Endothelial cell of umbilical vein (primary cell): ENCODE measurements around the gene CRYBG3. TPM values are rescaled to one million over a fixed set of nuclear protein-coding genes. Genes with fewer than 3 reads are reported as not detected.
"Not testable (repeated sequence)": the region's sequence is repeated elsewhere in the genome, so short reads cannot be mapped to it uniquely, and the experiment has no call there.

Experiments
- BruUV-seq: library from RNA; stranded (reverse); fragments of 400-500 nt; replicated peaks from 2 replicates; lab custom pipeline; 2021; lab: Mats Ljungman, UMichigan
- CTCF ChIA-PET: fragments of 300-600, 350-600 bp; sonication (Branson Sonifier 250); formaldehyde crosslinking; loops from one replicate; lab custom pipeline; 2021; ENCODE audit warnings: antibody characterized with exemption, inconsistent platforms; lab: Charles Lee
- POLR2A ChIA-PET: fragments of 300-600, 350-600 bp; sonication (Branson Sonifier 250); formaldehyde crosslinking; loops from one replicate; lab custom pipeline; 2021; ENCODE audit warnings: antibody characterized with exemption, inconsistent platforms; lab: Charles Lee
- DNase-seq: peaks from one replicate; pipeline ENCODE4 v3.0.0-alpha.2; 2011; ENCODE audit warnings: low read depth, low spot score
- FAIRE-seq: peaks from 2 replicates; lab custom pipeline; 2011; peaks lifted over from hg19 to GRCh38; lab: Jason Lieb, UNC
- H2AFZ ChIP-seq: 2 replicates; pipeline ENCODE4 v1.6.0; 2012; ENCODE audit warnings: low read depth, low read length, control low read depth, inconsistent platforms
- H3K27ac ChIP-seq: 2 replicates; pipeline ENCODE4 v1.5.1; 2011; ENCODE audit warnings: low read depth, mild to moderate bottlenecking, control low read depth, low read length, moderate library complexity; ENCODE audit not compliant: insufficient read depth
- H3K27me3 ChIP-seq, 2 experiments: 2 replicates each; pipeline versions ENCODE4 v1.6.0 to v1.6.1; 2011; ENCODE audit warnings: low read length in 2 of 2, mixed read lengths in 1 of 2; ENCODE audit not compliant: control insufficient read depth in 2 of 2, insufficient read depth in 2 of 2
- H3K36me3 ChIP-seq, 2 experiments: 2 replicates in 1 of 2; 3 replicates in 1 of 2; pipeline ENCODE4 v1.5.1; 2011; ENCODE audit warnings: low read length in 2 of 2, mild to moderate bottlenecking in 1 of 2, moderate library complexity in 1 of 2; ENCODE audit not compliant: control insufficient read depth in 2 of 2, insufficient read depth in 2 of 2; ENCODE audit errors: extremely low read depth in 1 of 2
- H3K4me1 ChIP-seq: 3 replicates; pipeline ENCODE4 v1.5.1; 2011; ENCODE audit warnings: mild to moderate bottlenecking, low read length; ENCODE audit not compliant: control insufficient read depth, insufficient read depth; ENCODE audit errors: extremely low read depth
- H3K4me2 ChIP-seq: 2 replicates; pipeline ENCODE4 v1.6.1; 2011; ENCODE audit warnings: low read length, control low read depth, mixed read lengths; ENCODE audit not compliant: insufficient read depth
- H3K4me3 ChIP-seq, 3 experiments: fragments of 200-600 bp in 1 of 3; sonication (generic), shearing (Covaris generic) in 1 of 3; replicated peaks in 1 of 3; 2 replicates each; pipeline ENCODE4 v1.5.1; 2011 to 2016; ENCODE audit warnings: control low read depth in 3 of 3, low read length in 3 of 3, mild to moderate bottlenecking in 2 of 3, inconsistent platforms in 1 of 3, low read depth in 1 of 3, moderate library complexity in 1 of 3; ENCODE audit not compliant: insufficient read depth in 1 of 3
- H3K79me2 ChIP-seq: 2 replicates; pipeline ENCODE4 v1.6.0; 2012; ENCODE audit warnings: low read length, inconsistent platforms; ENCODE audit not compliant: control insufficient read depth, insufficient read depth
- H3K9ac ChIP-seq: replicated peaks from 2 replicates; pipeline ENCODE3; 2011; ENCODE audit warnings: low read length, control low read depth; ENCODE audit not compliant: insufficient read depth; ENCODE audit errors: extremely low read depth
- H3K9me1 ChIP-seq: replicated peaks from 3 replicates; pipeline ENCODE4 v1.6.0; 2011; ENCODE audit warnings: mild to moderate bottlenecking, low read length; ENCODE audit not compliant: control insufficient read depth, insufficient read depth; ENCODE audit errors: extremely low read depth
- H3K9me3 ChIP-seq: replicated peaks from 2 replicates; pipeline ENCODE4 v1.5.1; 2012; ENCODE audit warnings: low read length, inconsistent platforms; ENCODE audit not compliant: control insufficient read depth, insufficient read depth
- H4K20me1 ChIP-seq: replicated peaks from 2 replicates; pipeline ENCODE3; 2011; ENCODE audit warnings: mild to moderate bottlenecking, low read length; ENCODE audit not compliant: control insufficient read depth, insufficient read depth; ENCODE audit errors: extremely low read depth
- FOS ChIP-seq: IDR thresholded peaks from 2 replicates; pipeline ENCODE4 v1.6.1; 2011; ENCODE audit warnings: mild to moderate bottlenecking, low read length, moderate library complexity, borderline replicate concordance; ENCODE audit not compliant: insufficient read depth
- GATA2 ChIP-seq: IDR thresholded peaks from 2 replicates; pipeline ENCODE4 v1.7.0; 2011; ENCODE audit warnings: low read depth, mild to moderate bottlenecking, moderate library complexity, mixed read lengths, low read length; ENCODE audit not compliant: insufficient read length, insufficient read depth
- JUN ChIP-seq: IDR thresholded peaks from 2 replicates; pipeline ENCODE4 v1.6.1; 2011; ENCODE audit warnings: borderline replicate concordance, low read depth; ENCODE audit not compliant: insufficient read length, insufficient read depth
- MAX ChIP-seq: IDR thresholded peaks from 2 replicates; pipeline ENCODE4 v1.6.1; 2011; ENCODE audit not compliant: insufficient read depth, insufficient read length
- MYC ChIP-seq: IDR thresholded peaks from one replicate; pipeline ENCODE4 v1.6.1; 2011; ENCODE audit warnings: mild to moderate bottlenecking, low read depth, low read length
- POLR2A ChIP-seq: IDR thresholded peaks from 2 replicates; pipeline ENCODE4 v1.6.1; 2012; ENCODE audit warnings: low read depth, mild to moderate bottlenecking, control low read depth, low read length
- POLR2AphosphoS5 ChIP-seq: IDR thresholded peaks from 2 replicates; pipeline ENCODE4 v1.6.1; 2012; ENCODE audit warnings: low read depth, mild to moderate bottlenecking, control low read depth, low read length, moderate library complexity; ENCODE audit not compliant: insufficient read depth
- dilution Hi-C: fragments of 300-500 bp; cut with MboI; formaldehyde crosslinking; loops from one replicate; pipeline ENCODE4 v1.15.0; 2019; ENCODE audit warnings: low sequenced_read_pairs; ENCODE audit not compliant: extremely low pct_ligation_motif_present
- intact Hi-C: fragments of 100-400 bp; cut with micrococcal nuclease; formaldehyde crosslinking; loops from one replicate; pipeline ENCODE4 v1.10.0; 2022
- polyA plus RNA-seq, 4 experiments: library from polyadenylated mRNA; depleted of rRNA in 3 of 4; stranded (reverse) in 3 of 4; unstranded in 1 of 4; fragments of >200 nt; gene quantifications; 2 replicates each; pipeline versions ENCODE4 v1.2.1 to v1.2.3, GENCODE V29; 2011 to 2012; ENCODE audit warnings: missing spikeins in 1 of 4
- total RNA-seq: library from RNA; stranded (reverse); gene quantifications from 2 replicates; pipeline ENCODE4 v1.2.3, GENCODE V29; 2021

The CRYBG3 gene
- total and polyA plus RNA-seq, 2 donors (not counting 3 experiments of a cell fraction or from before 2014, with no cell fraction given) = 2.8 to 15.0 TPM

DNA sequence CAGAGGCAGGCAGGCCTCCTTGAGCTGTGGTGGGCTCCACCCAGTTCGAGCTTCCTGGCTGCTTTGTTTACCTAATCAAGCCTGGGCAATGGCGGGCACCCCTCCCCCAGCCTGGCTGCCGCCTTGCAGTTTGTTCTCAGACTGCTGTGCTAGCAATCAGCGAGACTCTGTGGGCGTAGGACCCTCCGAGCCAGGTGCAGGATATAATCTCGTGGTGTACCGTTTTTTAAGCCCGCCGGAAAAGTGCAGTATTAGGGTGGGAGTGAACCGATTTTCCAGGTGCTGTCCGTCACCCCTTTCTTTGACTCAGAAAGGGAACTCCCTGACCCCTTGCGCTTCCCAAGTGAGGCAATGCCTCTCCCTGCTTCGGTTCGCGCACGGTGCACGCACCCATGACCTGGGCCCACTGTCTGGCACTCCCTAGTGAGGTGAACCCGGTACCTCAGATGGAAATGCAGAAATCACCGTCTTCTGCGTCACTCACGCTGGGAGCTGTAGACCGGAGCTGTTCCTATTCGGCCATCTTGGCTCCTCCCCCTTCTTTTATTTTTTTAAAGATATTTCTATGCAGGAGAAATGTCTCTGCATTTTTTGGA, 88.5 kb downstream of the CRYBG3 start:
- CTCF ChIA-PET, FAIRE-seq, H3K79me2 ChIP-seq, H3K4me3 ChIP-seq, H3K27me3 ChIP-seq, H2AFZ ChIP-seq, H4K20me1 ChIP-seq, H3K27ac ChIP-seq, H3K4me2 ChIP-seq, H3K4me1 ChIP-seq, POLR2A ChIA-PET, DNase-seq, dilution Hi-C loops, H3K9me1 ChIP-seq, H3K9me3 ChIP-seq, H3K9ac ChIP-seq, H3K36me3 ChIP-seq, BruUV-seq, intact Hi-C loops: not testable (repeated sequence)

DNA sequence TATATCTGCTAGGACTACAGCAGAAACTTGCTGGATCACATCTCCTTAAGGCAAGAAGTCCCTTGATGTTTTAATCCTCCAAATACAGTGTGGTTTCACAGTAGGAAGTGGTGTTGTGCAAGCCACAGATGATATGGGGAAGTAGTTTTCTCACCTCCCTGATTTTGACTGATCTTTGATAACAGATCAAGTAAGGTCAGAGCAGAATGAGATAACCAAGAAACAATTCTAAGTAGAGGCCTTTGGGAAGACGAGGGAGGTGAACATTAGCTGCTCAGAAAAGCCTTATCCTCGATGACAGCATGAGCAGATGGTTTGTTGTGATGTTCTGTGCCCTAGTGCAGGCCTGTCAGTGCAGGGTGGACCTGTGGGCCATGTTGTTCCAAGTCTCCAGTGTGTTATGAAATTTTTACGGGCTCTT, 89.1 kb downstream of the CRYBG3 start:
- Histone ChIP-seq H3K4me1 (peaks cover 2% of the 10 kb centered on the region), H4K20me1 (no peaks in the 10 kb centered on the region), H3K4me2 (no peak overlapping the region), H3K27ac (no peak overlapping the region), H3K9ac (no peak overlapping the region), H3K4me3 (no peak overlapping the region), H3K9me3 (no peaks in the 10 kb centered on the region), H2AFZ (no peak overlapping the region), H3K27me3 (no peaks in the 10 kb centered on the region), H3K9me1 (no peaks in the 10 kb centered on the region), H3K36me3 (peaks cover 0 to 6% of the 10 kb centered on the region in 2 experiments), H3K79me2 (no peaks in the 10 kb centered on the region)
- DNase-seq = no peak
- intact Hi-C loops = no loop called here
- ChIA-PET POLR2A (no interaction called here), CTCF (no interaction called here)
- BruUV-seq = no TSS peak
- dilution Hi-C loops = no loop called here
- FAIRE-seq = peak; percentile 4
- TF ChIP-seq GATA2 (no peak), JUN (no peak), POLR2A (no peak), FOS (no peak), MAX (no peak), POLR2AphosphoS5 (no peak), MYC (no peak)
